Esophagus muscularis mucosa (tissue), 3 donors: ENCODE data around the gene CTIF.

ENCODE experiments used
- CTCF ChIP-seq, 3 experiments: fragments of 200-600 bp in 2 of 3; fragments of 450-650 bp in 1 of 3; sonication (generic) in 2 of 3; IDR thresholded peaks; one replicate each; pipeline ENCODE4 v1.5.1; 2017 to 2019; ENCODE audit warnings: antibody characterized with exemption in 3 of 3, mild to moderate bottlenecking in 2 of 3, moderate library complexity in 1 of 3
- POLR2A ChIP-seq: fragments of 450-650 bp; IDR thresholded peaks from one replicate; pipeline ENCODE4 v1.6.1; 2017; ENCODE audit warnings: antibody characterized with exemption, moderate library complexity, mild to moderate bottlenecking, low read depth
- POLR2AphosphoS5 ChIP-seq, 2 donors: sonication (generic); formaldehyde crosslinking; IDR thresholded peaks; one replicate each; pipeline ENCODE4 v1.6.1; 2017; ENCODE audit warnings: antibody characterized with exemption in 2 of 2

- TF ChIP-seq CTCF (IDR thresholded peaks at IDR 0.05) (no peak), POLR2A (no peak), POLR2AphosphoS5 (IDR thresholded peaks at IDR 0.05) (no peak)
Observed at GRCh38 chr18:48569139-48569914, 30.5 kb downstream of the CTIF start.
